ENCODE measurements around the gene FKBP5. TPM values are rescaled to one million over a fixed set of nuclear protein-coding genes. Genes with fewer than 3 reads are reported as not detected.
A peak's percentile ranks its signal among the peaks of the same experiment; 100 is the strongest.

FKBP5 gene
- polyA plus RNA-seq, 1 donor from 2014 or later, result 1.2 TPM

DNA sequence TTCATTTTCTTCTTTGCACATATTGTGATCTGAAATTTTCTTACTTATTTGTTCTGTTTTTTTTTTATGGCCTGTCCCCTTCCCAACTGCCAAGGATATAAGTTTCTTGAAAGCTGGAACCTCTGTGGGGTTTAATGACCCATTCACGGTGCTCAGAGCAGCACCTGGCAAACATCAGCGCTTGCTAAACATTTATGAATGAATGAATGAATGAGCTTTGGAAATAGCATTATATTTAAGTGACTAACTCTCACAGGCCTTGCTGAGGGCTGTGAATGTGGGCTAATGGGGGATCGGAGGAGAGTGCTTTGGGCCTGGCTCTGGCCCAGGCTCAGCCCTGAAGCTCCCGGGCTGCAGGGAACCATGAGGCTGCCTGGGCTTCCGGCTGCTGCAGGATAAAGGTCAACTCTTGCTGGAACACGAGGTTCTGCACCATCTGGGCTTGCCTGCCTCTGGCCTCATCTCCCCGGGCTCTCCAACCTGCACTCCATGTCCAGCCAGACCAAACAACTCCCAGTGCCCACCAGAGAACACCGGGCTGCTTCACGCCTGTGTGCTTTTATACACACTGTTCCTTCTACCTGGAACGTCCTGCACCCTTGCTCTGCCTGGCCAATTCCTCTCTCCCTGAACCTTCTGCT is 33.5 kb upstream of the FKBP5 start:
- no peaks in the 10 kb centered on the region for H3F3A ChIP-seq (ENCODE audit: insufficient read depth, low read length, poor library complexity, severe bottlenecking)
- H3K9me3 ChIP-seq (ENCODE audit: low read length), result no peaks in the 10 kb centered on the region
- TF ChIP-seq RAD21 (conservative IDR thresholded peaks at IDR 0.05) (no peak), MXI1 (conservative IDR thresholded peaks at IDR 0.05; ENCODE audit: poor library complexity, severe bottlenecking) (no peak), EZH2 (IDR thresholded peaks at IDR 0.05; ENCODE audit: borderline replicate concordance, insufficient read depth, low read length, poor library complexity, severe bottlenecking) (no peak), TAF1 (IDR thresholded peaks at IDR 0.05; ENCODE audit: low read depth) (no peak), EP300 (conservative IDR thresholded peaks at IDR 0.05; ENCODE audit: poor library complexity, severe bottlenecking) (no peak)
- H3K27me3 ChIP-seq (ENCODE audit: insufficient read depth, low read depth, low read length), result no peaks in the 10 kb centered on the region
- no peak overlapping the region for H3K4me3 ChIP-seq (ENCODE audit: low read length)
- H4K20me1 ChIP-seq (ENCODE audit: insufficient read depth), result no peaks in the 10 kb centered on the region
- no peak overlapping the region for H3K9ac ChIP-seq (ENCODE audit: low read length)
- no peaks in the 10 kb centered on the region for H3K79me2 ChIP-seq (replicated peaks; ENCODE audit: insufficient read depth, low read length)
- no peaks in the 10 kb centered on the region for H3K9me2 ChIP-seq (ENCODE audit: insufficient read depth, low read length)
- H2AFZ ChIP-seq (ENCODE audit: low read depth, low read length), result no peak overlapping the region
- no peak overlapping the region for H3K4me2 ChIP-seq (ENCODE audit: low read length)
- no peak overlapping the region for H3K27ac ChIP-seq (ENCODE audit: low read length)
- H3K36me3 ChIP-seq (ENCODE audit: insufficient read depth, low read length), result no peaks in the 10 kb centered on the region

DNA sequence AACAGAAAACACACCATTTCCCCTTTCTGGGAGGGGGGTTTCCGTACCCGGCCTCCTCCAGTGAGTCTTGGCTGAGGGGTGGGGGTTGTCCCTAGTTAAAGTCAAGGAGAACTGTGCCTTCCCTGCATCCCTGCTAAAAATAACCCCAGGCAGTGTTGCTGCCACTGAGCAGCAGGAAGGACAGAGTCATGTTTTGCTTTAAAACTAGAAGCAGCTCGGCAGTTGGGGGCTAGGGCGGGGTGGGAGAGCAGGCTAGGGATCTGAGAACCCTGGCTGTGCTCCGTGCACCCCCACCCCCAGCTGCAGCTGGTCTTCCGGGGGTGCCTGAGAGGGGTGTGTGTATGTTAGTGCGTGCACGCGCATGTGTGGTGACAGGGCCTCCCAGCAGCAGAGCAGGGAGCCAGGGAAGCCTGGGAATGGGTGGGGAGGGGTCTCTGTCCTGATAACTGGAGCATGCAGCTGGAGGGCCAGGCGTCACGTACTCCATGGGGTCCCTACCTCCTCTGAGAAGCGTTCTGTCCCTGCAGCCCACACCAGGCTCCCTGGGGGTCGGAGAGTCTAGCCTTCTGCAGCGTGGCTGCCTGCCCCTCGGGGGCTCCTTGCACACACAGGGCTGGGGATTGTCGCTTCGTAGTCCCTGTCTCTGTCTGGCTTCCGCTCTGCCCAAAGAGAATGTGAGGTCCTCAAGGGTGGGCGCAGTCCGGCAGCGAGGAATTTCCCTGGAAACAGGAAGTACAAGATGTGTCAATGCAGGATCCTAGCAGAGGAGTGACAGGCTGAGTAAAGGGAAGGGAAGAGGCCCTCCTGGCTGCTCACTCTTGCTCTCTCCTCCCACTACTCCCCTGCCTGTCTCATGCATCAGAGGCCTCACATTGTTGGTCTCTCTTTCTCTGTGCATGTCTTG is 31.4 kb upstream of the FKBP5 start:
- Histone ChIP-seq H3K9ac (ENCODE audit: low read length) (peak overlapping the region; percentile 56), H3K9me3 (ENCODE audit: low read length) (no peaks in the 10 kb centered on the region), H2AFZ (ENCODE audit: low read depth, low read length) (peak overlapping the region; percentile 71), H3F3A (ENCODE audit: insufficient read depth, low read length, poor library complexity, severe bottlenecking) (no peaks in the 10 kb centered on the region), H3K9me2 (ENCODE audit: insufficient read depth, low read length) (no peaks in the 10 kb centered on the region), H3K79me2 (replicated peaks; ENCODE audit: insufficient read depth, low read length) (no peaks in the 10 kb centered on the region), H3K27ac (ENCODE audit: low read length) (peak overlapping the region; percentile 67), H3K4me3 (ENCODE audit: low read length) (peak overlapping the region; percentile 54), H3K4me2 (ENCODE audit: low read length) (peak overlapping the region; percentile 47), H4K20me1 (ENCODE audit: insufficient read depth) (no peaks in the 10 kb centered on the region), H3K27me3 (ENCODE audit: insufficient read depth, low read depth, low read length) (no peaks in the 10 kb centered on the region), H3K36me3 (ENCODE audit: insufficient read depth, low read length) (no peaks in the 10 kb centered on the region)
- TF ChIP-seq, protein P1, sequence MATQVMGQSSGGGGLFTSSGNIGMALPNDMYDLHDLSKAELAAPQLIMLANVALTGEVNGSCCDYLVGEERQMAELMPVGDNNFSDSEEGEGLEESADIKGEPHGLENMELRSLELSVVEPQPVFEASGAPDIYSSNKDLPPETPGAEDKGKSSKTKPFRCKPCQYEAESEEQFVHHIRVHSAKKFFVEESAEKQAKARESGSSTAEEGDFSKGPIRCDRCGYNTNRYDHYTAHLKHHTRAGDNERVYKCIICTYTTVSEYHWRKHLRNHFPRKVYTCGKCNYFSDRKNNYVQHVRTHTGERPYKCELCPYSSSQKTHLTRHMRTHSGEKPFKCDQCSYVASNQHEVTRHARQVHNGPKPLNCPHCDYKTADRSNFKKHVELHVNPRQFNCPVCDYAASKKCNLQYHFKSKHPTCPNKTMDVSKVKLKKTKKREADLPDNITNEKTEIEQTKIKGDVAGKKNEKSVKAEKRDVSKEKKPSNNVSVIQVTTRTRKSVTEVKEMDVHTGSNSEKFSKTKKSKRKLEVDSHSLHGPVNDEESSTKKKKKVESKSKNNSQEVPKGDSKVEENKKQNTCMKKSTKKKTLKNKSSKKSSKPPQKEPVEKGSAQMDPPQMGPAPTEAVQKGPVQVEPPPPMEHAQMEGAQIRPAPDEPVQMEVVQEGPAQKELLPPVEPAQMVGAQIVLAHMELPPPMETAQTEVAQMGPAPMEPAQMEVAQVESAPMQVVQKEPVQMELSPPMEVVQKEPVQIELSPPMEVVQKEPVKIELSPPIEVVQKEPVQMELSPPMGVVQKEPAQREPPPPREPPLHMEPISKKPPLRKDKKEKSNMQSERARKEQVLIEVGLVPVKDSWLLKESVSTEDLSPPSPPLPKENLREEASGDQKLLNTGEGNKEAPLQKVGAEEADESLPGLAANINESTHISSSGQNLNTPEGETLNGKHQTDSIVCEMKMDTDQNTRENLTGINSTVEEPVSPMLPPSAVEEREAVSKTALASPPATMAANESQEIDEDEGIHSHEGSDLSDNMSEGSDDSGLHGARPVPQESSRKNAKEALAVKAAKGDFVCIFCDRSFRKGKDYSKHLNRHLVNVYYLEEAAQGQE (IDR thresholded peaks at IDR 0.05; ENCODE audit: borderline replicate concordance), result peak; percentile 81
- TF ChIP-seq, protein P2, sequence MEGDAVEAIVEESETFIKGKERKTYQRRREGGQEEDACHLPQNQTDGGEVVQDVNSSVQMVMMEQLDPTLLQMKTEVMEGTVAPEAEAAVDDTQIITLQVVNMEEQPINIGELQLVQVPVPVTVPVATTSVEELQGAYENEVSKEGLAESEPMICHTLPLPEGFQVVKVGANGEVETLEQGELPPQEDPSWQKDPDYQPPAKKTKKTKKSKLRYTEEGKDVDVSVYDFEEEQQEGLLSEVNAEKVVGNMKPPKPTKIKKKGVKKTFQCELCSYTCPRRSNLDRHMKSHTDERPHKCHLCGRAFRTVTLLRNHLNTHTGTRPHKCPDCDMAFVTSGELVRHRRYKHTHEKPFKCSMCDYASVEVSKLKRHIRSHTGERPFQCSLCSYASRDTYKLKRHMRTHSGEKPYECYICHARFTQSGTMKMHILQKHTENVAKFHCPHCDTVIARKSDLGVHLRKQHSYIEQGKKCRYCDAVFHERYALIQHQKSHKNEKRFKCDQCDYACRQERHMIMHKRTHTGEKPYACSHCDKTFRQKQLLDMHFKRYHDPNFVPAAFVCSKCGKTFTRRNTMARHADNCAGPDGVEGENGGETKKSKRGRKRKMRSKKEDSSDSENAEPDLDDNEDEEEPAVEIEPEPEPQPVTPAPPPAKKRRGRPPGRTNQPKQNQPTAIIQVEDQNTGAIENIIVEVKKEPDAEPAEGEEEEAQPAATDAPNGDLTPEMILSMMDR (IDR thresholded peaks at IDR 0.05; ENCODE audit: poor library complexity, severe bottlenecking), result no peak

Measured in neural cell (in vitro differentiated cells).